Measurements from ENCODE around the gene GLI3. TPM values are rescaled to one million over a fixed set of nuclear protein-coding genes. Genes with fewer than 3 reads are reported as not detected.

GLI3 gene
- total RNA-seq, 3 donors from 2014 or later = 0.03 to 0.24 (median 0.13) TPM

DNA sequence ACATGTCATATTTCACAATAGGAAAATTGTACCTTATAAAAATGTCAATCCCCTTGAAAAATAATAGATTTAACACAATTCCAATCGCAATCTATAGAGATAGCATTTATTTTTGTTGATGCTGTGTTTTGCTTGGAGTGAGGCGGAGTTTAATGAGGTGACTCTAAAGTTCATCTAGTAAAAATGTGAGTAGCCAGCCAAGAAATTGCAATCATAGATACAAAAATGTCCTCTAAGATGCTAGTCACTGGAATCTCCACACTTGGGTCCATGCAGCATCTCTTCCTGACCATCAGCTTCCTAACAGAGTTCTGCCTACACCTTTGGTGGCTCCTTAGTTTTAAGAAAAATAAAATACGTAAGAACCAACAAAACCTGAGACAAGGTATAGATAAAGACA lies 44.9 kb downstream of the GLI3 start:
- H3K36me3 Mint-ChIP-seq (ENCODE audit: insufficient read depth) = no peaks in the 10 kb centered on the region
- no peaks in the 10 kb centered on the region for H3K9me3 Mint-ChIP-seq
- peaks cover 3% of the 10 kb centered on the region for H3K27me3 Mint-ChIP-seq (ENCODE audit: low read depth)
- no peak overlapping the region for H3K4me3 Mint-ChIP-seq
- no peak for ATAC-seq
- peaks cover 8% of the 10 kb centered on the region for H3K4me1 Mint-ChIP-seq (ENCODE audit: low read depth)
- no peak for DNase-seq

DNA sequence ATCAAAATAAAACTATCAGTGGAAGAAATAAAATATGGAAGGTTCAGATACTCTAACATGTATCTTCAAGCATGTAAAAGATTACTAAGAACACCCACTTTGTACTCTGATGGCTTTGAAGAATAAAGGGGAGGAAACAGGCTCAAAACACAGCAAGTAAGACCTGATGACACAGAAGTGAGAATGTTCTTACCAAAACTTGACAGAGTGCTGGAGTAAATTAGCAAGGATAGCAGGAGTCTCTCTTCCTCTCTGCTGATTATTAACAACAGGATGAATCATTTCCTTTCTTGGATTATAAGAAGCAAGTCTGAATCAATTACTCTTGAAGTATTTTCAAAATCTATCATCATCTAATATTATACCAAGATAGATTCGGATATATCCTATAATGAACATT lies 47.5 kb downstream of the GLI3 start:
- peaks cover 8% of the 10 kb centered on the region for H3K4me1 Mint-ChIP-seq (ENCODE audit: low read depth)
- ATAC-seq (no peak), DNase-seq (no peak)
- H3K36me3 Mint-ChIP-seq (ENCODE audit: insufficient read depth) = no peaks in the 10 kb centered on the region
- H3K4me3 Mint-ChIP-seq = no peak overlapping the region
- H3K9me3 Mint-ChIP-seq = no peaks in the 10 kb centered on the region
- peaks cover 2% of the 10 kb centered on the region for H3K27me3 Mint-ChIP-seq (ENCODE audit: low read depth)

DNA sequence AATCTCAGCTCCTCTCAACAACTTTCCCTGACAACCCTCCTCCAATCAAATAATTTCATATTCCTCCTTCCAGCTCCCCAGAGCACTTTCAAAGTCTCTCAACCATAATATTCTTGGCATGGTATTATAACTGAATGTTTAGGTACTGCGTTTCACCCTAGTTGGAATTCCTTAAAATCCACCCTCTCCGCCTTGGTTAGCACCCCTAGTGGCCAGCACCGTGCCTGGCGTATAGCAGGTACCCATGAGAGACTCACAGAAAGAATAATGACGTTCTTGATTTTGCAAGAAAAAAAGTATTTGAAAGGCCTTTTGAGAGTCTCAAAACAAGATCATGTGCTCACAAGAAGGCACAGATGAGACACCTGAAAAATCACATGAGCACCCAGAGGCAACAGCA lies 50.9 kb downstream of the GLI3 start:
- Mint-ChIP-seq H3K27me3 (ENCODE audit: low read depth) (peaks cover 2% of the 10 kb centered on the region), H3K4me1 (ENCODE audit: low read depth) (no peaks in the 10 kb centered on the region), H3K9me3 (no peaks in the 10 kb centered on the region), H3K36me3 (ENCODE audit: insufficient read depth) (no peaks in the 10 kb centered on the region), H3K4me3 (no peak overlapping the region)
- no peak for ATAC-seq
- DNase-seq = no peak

DNA sequence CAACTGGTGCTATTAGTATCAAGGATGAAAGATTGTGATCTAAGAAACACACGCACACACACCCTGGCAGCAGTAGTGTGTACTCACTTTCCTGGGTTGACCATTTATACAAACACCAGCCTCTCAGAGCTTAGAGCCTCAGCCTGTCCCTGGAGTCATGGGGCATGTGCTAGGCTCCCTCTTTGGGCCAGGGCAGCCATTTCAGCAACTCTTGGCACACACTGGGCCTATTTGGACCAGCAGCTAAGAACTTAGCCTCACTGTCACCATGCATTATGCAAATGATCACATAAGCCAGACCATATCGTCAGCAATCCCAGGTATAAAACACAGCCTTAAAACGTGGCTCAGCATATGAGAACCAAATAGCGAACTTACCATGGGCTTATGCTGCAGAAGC lies 51.3 kb downstream of the GLI3 start:
- H3K4me1 Mint-ChIP-seq (ENCODE audit: low read depth) = no peaks in the 10 kb centered on the region
- ATAC-seq (no peak), DNase-seq (no peak)
- H3K36me3 Mint-ChIP-seq (ENCODE audit: insufficient read depth) = no peaks in the 10 kb centered on the region
- no peak overlapping the region for H3K4me3 Mint-ChIP-seq
- no peaks in the 10 kb centered on the region for H3K9me3 Mint-ChIP-seq
- peaks cover 2% of the 10 kb centered on the region for H3K27me3 Mint-ChIP-seq (ENCODE audit: low read depth)

DNA sequence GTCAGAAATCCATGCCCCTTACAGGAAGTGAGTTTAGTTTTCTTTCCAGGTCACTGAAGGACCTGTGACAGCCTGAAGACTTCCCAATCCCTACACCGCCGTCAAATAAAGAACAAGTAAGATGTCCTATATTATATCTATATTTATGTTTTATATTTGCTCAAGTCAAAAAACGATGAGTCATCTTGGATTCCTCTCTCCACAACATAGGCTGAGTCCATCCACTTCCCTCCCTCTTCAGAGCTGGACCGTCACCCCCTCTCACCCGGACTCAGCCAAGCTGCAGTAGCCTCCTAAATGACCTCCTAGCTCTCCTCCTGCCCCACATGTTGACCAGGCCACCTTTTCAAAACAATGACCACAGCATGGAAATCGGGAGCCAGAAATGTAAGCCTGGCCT lies 53.5 kb downstream of the GLI3 start:
- DNase-seq = no peak
- ATAC-seq = no peak
- H3K4me3 Mint-ChIP-seq = no peak overlapping the region
- H3K4me1 Mint-ChIP-seq (ENCODE audit: low read depth) = no peaks in the 10 kb centered on the region
- no peaks in the 10 kb centered on the region for H3K36me3 Mint-ChIP-seq (ENCODE audit: insufficient read depth)
- H3K9me3 Mint-ChIP-seq = no peaks in the 10 kb centered on the region
- peaks cover 2% of the 10 kb centered on the region for H3K27me3 Mint-ChIP-seq (ENCODE audit: low read depth)

DNA sequence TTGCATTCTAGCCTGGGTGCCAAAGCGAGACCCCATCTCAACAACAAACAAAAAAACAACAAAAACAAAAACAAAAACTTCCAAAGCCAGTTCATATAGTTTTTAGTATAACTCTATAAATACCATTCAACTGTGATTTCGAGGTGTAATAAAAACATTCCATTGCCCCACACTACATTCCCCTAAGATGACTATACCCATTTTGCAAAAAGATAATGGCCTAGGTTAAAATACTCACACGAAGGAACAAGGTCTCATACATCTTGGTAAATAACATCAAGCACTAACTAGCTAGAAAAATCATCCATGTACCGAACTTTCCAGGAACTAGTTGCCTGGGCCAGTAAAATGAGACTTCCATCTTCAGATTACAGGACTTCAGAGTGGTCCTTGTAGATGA lies 55.4 kb downstream of the GLI3 start:
- Mint-ChIP-seq H3K36me3 (ENCODE audit: insufficient read depth) (no peaks in the 10 kb centered on the region), H3K4me1 (ENCODE audit: low read depth) (no peaks in the 10 kb centered on the region), H3K9me3 (no peaks in the 10 kb centered on the region), H3K27me3 (ENCODE audit: low read depth) (peaks cover 2% of the 10 kb centered on the region), H3K4me3 (no peak overlapping the region)
- ATAC-seq (no peak), DNase-seq (no peak)

DNA sequence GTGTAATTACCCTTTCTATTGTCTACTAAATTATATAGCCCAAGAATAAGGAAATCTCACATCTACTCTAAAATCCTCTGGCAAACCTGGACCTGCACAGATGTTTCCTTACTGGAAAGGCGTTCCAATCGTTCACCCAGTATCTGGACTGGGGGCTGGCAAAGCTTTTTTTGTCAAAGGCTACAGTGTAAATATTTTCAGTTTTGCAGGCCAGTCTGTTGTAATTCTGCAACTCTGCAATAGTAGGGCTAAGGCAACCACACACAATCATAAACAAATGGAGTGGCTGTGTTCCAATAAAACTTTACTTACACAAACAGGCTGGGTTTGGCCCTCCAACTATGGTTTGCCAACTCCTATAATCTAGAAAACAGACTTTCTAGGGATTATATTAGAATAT lies 56.2 kb downstream of the GLI3 start:
- H3K4me3 Mint-ChIP-seq = no peak overlapping the region
- H3K27me3 Mint-ChIP-seq (ENCODE audit: low read depth) = no peaks in the 10 kb centered on the region
- H3K4me1 Mint-ChIP-seq (ENCODE audit: low read depth) = no peaks in the 10 kb centered on the region
- no peak for ATAC-seq
- H3K36me3 Mint-ChIP-seq (ENCODE audit: insufficient read depth) = no peaks in the 10 kb centered on the region
- DNase-seq = no peak
- no peaks in the 10 kb centered on the region for H3K9me3 Mint-ChIP-seq

- Mint-ChIP-seq H3K4me1 (ENCODE audit: low read depth) (no peaks in the 10 kb centered on the region), H3K36me3 (ENCODE audit: insufficient read depth) (no peaks in the 10 kb centered on the region), H3K9me3 (no peaks in the 10 kb centered on the region), H3K27me3 (ENCODE audit: low read depth) (no peaks in the 10 kb centered on the region), H3K4me3 (no peak overlapping the region)
- ATAC-seq (no peak), DNase-seq (no peak)
These were observed 60.3 kb downstream of the GLI3 start for GRCh38 chr7:42176724-42177101.

GRCh38 chr7:42175834-42176723 lies 60.9 kb downstream of the GLI3 start:
- no peaks in the 10 kb centered on the region for H3K9me3 Mint-ChIP-seq
- no peaks in the 10 kb centered on the region for H3K27me3 Mint-ChIP-seq (ENCODE audit: low read depth)
- no peaks in the 10 kb centered on the region for H3K36me3 Mint-ChIP-seq (ENCODE audit: insufficient read depth)
- no peaks in the 10 kb centered on the region for H3K4me1 Mint-ChIP-seq (ENCODE audit: low read depth)
- H3K4me3 Mint-ChIP-seq = no peak overlapping the region
- DNase-seq (no peak), ATAC-seq (no peak)

- no peaks in the 10 kb centered on the region for H3K9me3 Mint-ChIP-seq
- DNase-seq = no peak
- no peak for ATAC-seq
- H3K4me3 Mint-ChIP-seq = no peak overlapping the region
- H3K27me3 Mint-ChIP-seq (ENCODE audit: low read depth) = no peaks in the 10 kb centered on the region
- H3K4me1 Mint-ChIP-seq (ENCODE audit: low read depth) = no peaks in the 10 kb centered on the region
- no peaks in the 10 kb centered on the region for H3K36me3 Mint-ChIP-seq (ENCODE audit: insufficient read depth)
These were observed 62.6 kb downstream of the GLI3 start for GRCh38 chr7:42174391-42174912.

GRCh38 chr7:42170724-42171123 lies 66.3 kb downstream of the GLI3 start:
- no peak for ATAC-seq
- H3K36me3 Mint-ChIP-seq (ENCODE audit: insufficient read depth) = no peaks in the 10 kb centered on the region
- DNase-seq = no peak
- H3K4me3 Mint-ChIP-seq = no peak overlapping the region
- H3K9me3 Mint-ChIP-seq = no peaks in the 10 kb centered on the region
- no peaks in the 10 kb centered on the region for H3K4me1 Mint-ChIP-seq (ENCODE audit: low read depth)
- H3K27me3 Mint-ChIP-seq (ENCODE audit: low read depth) = no peaks in the 10 kb centered on the region

DNA sequence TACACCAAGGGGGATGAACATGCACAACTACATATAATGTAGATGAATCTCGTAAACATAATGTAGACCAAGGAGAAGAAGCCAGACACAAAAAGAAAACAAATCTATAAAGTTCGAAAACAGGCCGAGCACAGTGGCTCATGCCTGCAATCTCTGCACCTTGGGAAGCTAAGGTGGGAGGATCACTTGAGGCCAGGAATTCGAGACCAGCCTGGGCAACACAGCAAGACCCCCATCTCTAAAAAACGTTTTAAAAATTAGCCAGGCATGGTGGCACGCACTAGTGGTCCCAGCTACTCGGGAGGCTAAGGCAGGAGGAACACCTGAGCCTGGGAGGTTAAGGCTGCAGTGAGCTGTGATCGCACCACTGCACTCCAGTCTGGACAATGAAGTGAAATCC lies 68.5 kb downstream of the GLI3 start:
- H3K9me3 Mint-ChIP-seq = no peaks in the 10 kb centered on the region
- DNase-seq = no peak
- no peak for ATAC-seq
- H3K4me3 Mint-ChIP-seq = no peak overlapping the region
- no peaks in the 10 kb centered on the region for H3K4me1 Mint-ChIP-seq (ENCODE audit: low read depth)
- no peaks in the 10 kb centered on the region for H3K27me3 Mint-ChIP-seq (ENCODE audit: low read depth)
- no peaks in the 10 kb centered on the region for H3K36me3 Mint-ChIP-seq (ENCODE audit: insufficient read depth)

GRCh38 chr7:42167631-42168236 lies 69.3 kb downstream of the GLI3 start:
- Mint-ChIP-seq H3K27me3 (ENCODE audit: low read depth) (no peaks in the 10 kb centered on the region), H3K36me3 (ENCODE audit: insufficient read depth) (no peaks in the 10 kb centered on the region), H3K4me3 (no peak overlapping the region), H3K4me1 (ENCODE audit: low read depth) (no peaks in the 10 kb centered on the region), H3K9me3 (no peaks in the 10 kb centered on the region)
- DNase-seq (no peak), ATAC-seq (no peak)

DNA sequence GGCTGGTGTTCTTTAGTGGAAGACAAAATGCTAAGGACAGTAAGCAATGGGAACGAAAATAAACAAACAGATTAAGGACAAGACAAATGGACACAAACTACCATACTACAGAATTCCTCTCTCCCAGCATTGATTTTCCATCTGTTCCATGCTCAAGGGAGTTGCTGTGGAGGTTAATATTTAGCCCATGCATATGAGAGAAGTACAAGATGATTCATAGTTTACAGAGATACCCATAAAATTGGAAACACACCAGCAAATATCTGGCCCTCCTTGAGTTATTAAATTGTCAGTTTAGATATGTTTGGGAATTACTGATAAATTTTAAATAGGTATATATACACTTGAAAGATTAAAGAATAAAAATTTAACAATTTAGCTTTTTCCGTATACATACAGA lies 69.8 kb downstream of the GLI3 start:
- H3K4me3 Mint-ChIP-seq = no peak overlapping the region
- no peaks in the 10 kb centered on the region for H3K9me3 Mint-ChIP-seq
- DNase-seq = no peak
- no peaks in the 10 kb centered on the region for H3K4me1 Mint-ChIP-seq (ENCODE audit: low read depth)
- H3K36me3 Mint-ChIP-seq (ENCODE audit: insufficient read depth) = no peaks in the 10 kb centered on the region
- no peaks in the 10 kb centered on the region for H3K27me3 Mint-ChIP-seq (ENCODE audit: low read depth)
- ATAC-seq = no peak

DNA sequence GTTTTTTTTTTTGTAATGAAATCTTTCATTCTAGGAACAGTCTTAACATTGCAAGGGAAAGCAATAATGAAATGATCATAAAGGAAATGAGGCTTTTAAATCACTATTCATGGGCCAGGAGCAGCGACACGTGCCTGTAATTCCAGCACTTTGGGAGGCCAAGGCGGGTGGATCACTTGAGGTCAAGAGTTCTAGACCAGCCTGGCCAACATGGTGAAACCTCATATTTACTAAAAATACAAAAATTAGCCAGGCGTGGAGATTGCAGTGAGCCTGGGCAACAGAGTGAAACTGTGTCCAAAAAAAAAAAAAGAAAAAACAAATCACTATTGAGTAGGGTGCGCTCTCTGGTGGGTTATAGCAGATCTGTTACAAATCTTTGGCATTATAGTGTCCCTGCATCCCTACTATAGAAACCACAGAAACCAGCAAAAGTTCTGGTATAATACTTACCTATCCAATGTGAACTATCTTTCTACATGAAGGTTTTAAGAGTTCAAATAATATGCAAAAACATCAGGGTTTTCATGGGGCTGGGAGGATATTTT lies 72.1 kb downstream of the GLI3 start:
- Mint-ChIP-seq H3K27me3 (ENCODE audit: low read depth) (no peaks in the 10 kb centered on the region), H3K9me3 (no peaks in the 10 kb centered on the region), H3K4me1 (ENCODE audit: low read depth) (no peaks in the 10 kb centered on the region), H3K36me3 (ENCODE audit: insufficient read depth) (no peaks in the 10 kb centered on the region), H3K4me3 (no peak overlapping the region)
- DNase-seq = no peak
- ATAC-seq = no peak
